Measurements from ENCODE around the gene MYBL2.
"Not testable (repeated sequence)": the region's sequence is repeated elsewhere in the genome, so short reads cannot be mapped to it uniquely, and the experiment has no call there.

Gene MYBL2

GRCh38 chr20:43757888-43758287 is 91.0 kb downstream of the MYBL2 start:
- peaks cover 15% of the 10 kb centered on the region for H3K27me3 ChIP-seq (ENCODE audit: control insufficient read depth, insufficient read depth, low read length)
- H3K4me1 ChIP-seq (ENCODE audit: control insufficient read depth, insufficient read depth, low read length) = peaks cover 14% of the 10 kb centered on the region
- not testable (repeated sequence) for H3K4me3 ChIP-seq (ENCODE audit: low read length); H3K9me3 ChIP-seq (replicated peaks; ENCODE audit: low read length); H3K9ac ChIP-seq (ENCODE audit: low read depth, low read length); H3K36me3 ChIP-seq (ENCODE audit: insufficient read depth, low read length); H3K4me2 ChIP-seq (ENCODE audit: low read length)

- H3K4me3 ChIP-seq (ENCODE audit: low read length) = no peak overlapping the region
- H3K9ac ChIP-seq (ENCODE audit: low read depth, low read length) = no peak overlapping the region
- H3K4me1 ChIP-seq (ENCODE audit: control insufficient read depth, insufficient read depth, low read length) = no peaks in the 10 kb centered on the region
- H3K36me3 ChIP-seq (ENCODE audit: insufficient read depth, low read length) = no peaks in the 10 kb centered on the region
- no peak overlapping the region for H3K4me2 ChIP-seq (ENCODE audit: low read length)
- H3K27me3 ChIP-seq (ENCODE audit: control insufficient read depth, insufficient read depth, low read length) = peaks cover 34% of the 10 kb centered on the region
- H3K9me3 ChIP-seq (replicated peaks; ENCODE audit: low read length) = no peaks in the 10 kb centered on the region
Observed at GRCh38 chr20:43761386-43762340, 94.7 kb downstream of the MYBL2 start.

GRCh38 chr20:43762911-43763310 is 96.0 kb downstream of the MYBL2 start:
- Histone ChIP-seq H3K36me3 (ENCODE audit: insufficient read depth, low read length) (no peaks in the 10 kb centered on the region), H3K9ac (ENCODE audit: low read depth, low read length) (no peak overlapping the region), H3K4me2 (ENCODE audit: low read length) (no peak overlapping the region), H3K4me3 (ENCODE audit: low read length) (no peak overlapping the region), H3K9me3 (replicated peaks; ENCODE audit: low read length) (no peaks in the 10 kb centered on the region), H3K27me3 (ENCODE audit: control insufficient read depth, insufficient read depth, low read length) (peaks cover 45% of the 10 kb centered on the region), H3K4me1 (ENCODE audit: control insufficient read depth, insufficient read depth, low read length) (no peaks in the 10 kb centered on the region)

- H3K4me2 ChIP-seq (ENCODE audit: low read length) = no peak overlapping the region
- peaks cover 51% of the 10 kb centered on the region for H3K27me3 ChIP-seq (ENCODE audit: control insufficient read depth, insufficient read depth, low read length)
- H3K36me3 ChIP-seq (ENCODE audit: insufficient read depth, low read length) = no peaks in the 10 kb centered on the region
- H3K4me1 ChIP-seq (ENCODE audit: control insufficient read depth, insufficient read depth, low read length) = no peaks in the 10 kb centered on the region
- no peak overlapping the region for H3K9ac ChIP-seq (ENCODE audit: low read depth, low read length)
- no peaks in the 10 kb centered on the region for H3K9me3 ChIP-seq (replicated peaks; ENCODE audit: low read length)
- H3K4me3 ChIP-seq (ENCODE audit: low read length) = no peak overlapping the region
Observed at GRCh38 chr20:43765916-43766315, 99.0 kb downstream of the MYBL2 start.
